OCI-LY3 (cell line): ENCODE measurements around the gene MDFI.

Experiments used
- EZH2phosphoT487 ChIP-seq: fragments of 200-600 bp; shearing (Covaris generic); IDR thresholded peaks from 2 replicates; pipeline ENCODE4 v1.6.1; 2018; ENCODE audit warnings: antibody characterized with exemption, mixed run types, low read depth
- TF ChIP-seq, protein P1 (sequence below): fragments of 200-600, 300-600 bp; sonication (generic); IDR thresholded peaks from 2 replicates; pipeline ENCODE4 v1.5.1; 2014; ENCODE audit warnings: antibody characterized with exemption, low read length, low read depth

GRCh38 chr6:41672016-41672415, 33.7 kb downstream of the MDFI start:
- TF ChIP-seq, protein P1, sequence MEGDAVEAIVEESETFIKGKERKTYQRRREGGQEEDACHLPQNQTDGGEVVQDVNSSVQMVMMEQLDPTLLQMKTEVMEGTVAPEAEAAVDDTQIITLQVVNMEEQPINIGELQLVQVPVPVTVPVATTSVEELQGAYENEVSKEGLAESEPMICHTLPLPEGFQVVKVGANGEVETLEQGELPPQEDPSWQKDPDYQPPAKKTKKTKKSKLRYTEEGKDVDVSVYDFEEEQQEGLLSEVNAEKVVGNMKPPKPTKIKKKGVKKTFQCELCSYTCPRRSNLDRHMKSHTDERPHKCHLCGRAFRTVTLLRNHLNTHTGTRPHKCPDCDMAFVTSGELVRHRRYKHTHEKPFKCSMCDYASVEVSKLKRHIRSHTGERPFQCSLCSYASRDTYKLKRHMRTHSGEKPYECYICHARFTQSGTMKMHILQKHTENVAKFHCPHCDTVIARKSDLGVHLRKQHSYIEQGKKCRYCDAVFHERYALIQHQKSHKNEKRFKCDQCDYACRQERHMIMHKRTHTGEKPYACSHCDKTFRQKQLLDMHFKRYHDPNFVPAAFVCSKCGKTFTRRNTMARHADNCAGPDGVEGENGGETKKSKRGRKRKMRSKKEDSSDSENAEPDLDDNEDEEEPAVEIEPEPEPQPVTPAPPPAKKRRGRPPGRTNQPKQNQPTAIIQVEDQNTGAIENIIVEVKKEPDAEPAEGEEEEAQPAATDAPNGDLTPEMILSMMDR: no peak
- no peak for TF ChIP-seq EZH2phosphoT487
